Measurements from ENCODE around the gene PLD5. TPM values are rescaled to one million over a fixed set of nuclear protein-coding genes. Genes with fewer than 3 reads are reported as not detected.

PLD5 gene
- total and polyA plus RNA-seq, 11 donors = 0.05 to 0.96 (median 0.21) TPM; not detected in 2

GRCh38 chr1:242435200-242435599 lies 89.3 kb downstream of the PLD5 start:
- Histone ChIP-seq H3K4me1 (no peaks in the 10 kb centered on the region), H3K27ac (no peak overlapping the region), H3K4me3 (no peak overlapping the region), H3K36me3 (no peaks in the 10 kb centered on the region), H3K9me3 (peaks cover 0 to 3% (median 0%) of the 10 kb centered on the region in 12 donors), H3K27me3 (no peaks in the 10 kb centered on the region)
- TF ChIP-seq CTCF (IDR thresholded peaks at IDR 0.05) (no peak), POLR2A (IDR thresholded peaks at IDR 0.05) (no peak)
- WGBS, 4 donors = 68 to 80% (median 74%) methylated on average over 2 of the region's 2 CpGs
- DNase-seq (no peak), ATAC-seq (no peak)
- intact Hi-C loops (cut with DNase I) = no loop called here

GRCh38 chr1:242432491-242433095 lies 91.9 kb downstream of the PLD5 start:
- no peak overlapping the region for H3K4me3 ChIP-seq
- H3K36me3 ChIP-seq = no peaks in the 10 kb centered on the region
- DNase-seq (no peak), ATAC-seq (no peak)
- H3K27ac ChIP-seq = no peak overlapping the region
- no peak for TF ChIP-seq CTCF (IDR thresholded peaks at IDR 0.05)
- no peak for TF ChIP-seq POLR2A (IDR thresholded peaks at IDR 0.05)
- peaks cover 0 to 3% (median 0%) of the 10 kb centered on the region in 12 donors for H3K9me3 ChIP-seq
- 53 to 64% (median 54%) methylated on average over 6 of the region's 6 CpGs for WGBS, 4 donors
- no peaks in the 10 kb centered on the region for H3K27me3 ChIP-seq
- intact Hi-C loops (cut with DNase I) = no loop called here
- H3K4me1 ChIP-seq = no peaks in the 10 kb centered on the region

- H3K36me3 ChIP-seq = no peaks in the 10 kb centered on the region
- ATAC-seq (no peak), DNase-seq (no peak)
- 79 to 87% (median 82%) methylated on average over 3 of the region's 3 CpGs for WGBS, 4 donors
- H3K27me3 ChIP-seq = no peaks in the 10 kb centered on the region
- intact Hi-C loops (cut with DNase I) = no loop called here
- peaks cover 0 to 3% (median 0%) of the 10 kb centered on the region in 12 donors for H3K9me3 ChIP-seq
- no peak overlapping the region for H3K27ac ChIP-seq
- H3K4me1 ChIP-seq = no peaks in the 10 kb centered on the region
- H3K4me3 ChIP-seq = no peak overlapping the region
- no peak for TF ChIP-seq CTCF (IDR thresholded peaks at IDR 0.05)
- TF ChIP-seq POLR2A (IDR thresholded peaks at IDR 0.05) = no peak
Observed at GRCh38 chr1:242431786-242432185, 92.7 kb downstream of the PLD5 start.

GRCh38 chr1:242430956-242431355 lies 93.5 kb downstream of the PLD5 start:
- intact Hi-C loops (cut with DNase I) = no loop called here
- no peaks in the 10 kb centered on the region for H3K27me3 ChIP-seq
- no peak for DNase-seq
- H3K4me1 ChIP-seq = no peaks in the 10 kb centered on the region
- no peak overlapping the region for H3K27ac ChIP-seq
- H3K4me3 ChIP-seq = no peak overlapping the region
- TF ChIP-seq CTCF (IDR thresholded peaks at IDR 0.05) (no peak), POLR2A (IDR thresholded peaks at IDR 0.05) (no peak)
- 56 to 79% (median 61%) methylated on average over 4 of the region's 4 CpGs for WGBS, 4 donors
- no peak for ATAC-seq
- no peaks in the 10 kb centered on the region for H3K36me3 ChIP-seq
- peaks cover 0 to 3% (median 0%) of the 10 kb centered on the region in 12 donors for H3K9me3 ChIP-seq
